Gastroesophageal sphincter (tissue), 4 donors: ENCODE data around the gene IPO9. TPM values are rescaled to one million over a fixed set of nuclear protein-coding genes. Genes with fewer than 3 reads are reported as not detected.

ENCODE experiments used
- ATAC-seq: fragments of 150-250 bp; one replicate; pipeline ENCODE4 v1.9.1; 2016; ENCODE audit warnings: mild to moderate bottlenecking, moderate library complexity
- H3K27ac ChIP-seq, 4 donors: fragments of 200-600 bp; sonication (generic) in 3 of 4; 1 replicate in 3 of 4; 2 replicates in 1 of 4; pipeline ENCODE4 v1.5.1; 2016 to 2019
- H3K27me3 ChIP-seq: fragments of 200-600 bp; sonication (generic); one replicate; pipeline ENCODE4 v1.5.1; 2019
- H3K36me3 ChIP-seq, 2 donors: fragments of 200-600 bp; sonication (generic); one replicate each; pipeline ENCODE4 v1.5.1; 2019; ENCODE audit warnings: control low read depth in 1 of 2
- H3K4me1 ChIP-seq, 3 donors: fragments of 200-600 bp; sonication (generic); 1 replicate in 2 of 3; 2 replicates in 1 of 3; pipeline ENCODE4 v1.5.1; 2016 to 2019; ENCODE audit warnings: control low read depth in 2 of 3
- H3K4me3 ChIP-seq, 2 donors: fragments of 200-600 bp; sonication (generic); one replicate each; pipeline ENCODE4 v1.5.1; 2019; ENCODE audit warnings: mild to moderate bottlenecking in 1 of 2, moderate library complexity in 1 of 2
- H3K9me3 ChIP-seq, 3 donors: fragments of 200-600 bp; sonication (generic); one replicate each; pipeline ENCODE4 v1.5.1; 2017 to 2019; ENCODE audit warnings: control low read depth in 2 of 3
- CTCF ChIP-seq, 4 experiments: fragments of 200-600 bp in 2 of 4; fragments of 450-650 bp in 2 of 4; sonication (generic) in 1 of 4; IDR thresholded peaks; one replicate each; pipeline ENCODE4 v1.5.1; 2017 to 2019; ENCODE audit warnings: antibody characterized with exemption in 4 of 4, mild to moderate bottlenecking in 2 of 4, moderate library complexity in 2 of 4
- EP300 ChIP-seq: sonication (generic); formaldehyde crosslinking; IDR thresholded peaks from one replicate; pipeline ENCODE4 v1.6.1; 2017; ENCODE audit warnings: antibody characterized with exemption, mild to moderate bottlenecking
- POLR2A ChIP-seq, 2 donors: fragments of 450-650 bp; IDR thresholded peaks; one replicate each; pipeline ENCODE4 v1.6.1; 2017; ENCODE audit warnings: antibody characterized with exemption in 2 of 2, mild to moderate bottlenecking in 2 of 2, moderate library complexity in 1 of 2
- POLR2AphosphoS5 ChIP-seq: sonication (generic); formaldehyde crosslinking; IDR thresholded peaks from one replicate; pipeline ENCODE4 v1.6.1; 2017; ENCODE audit warnings: antibody characterized with exemption
- WGBS, 2 donors: methylation state at CpG; one replicate each; pipeline ENCODE4 v1.1.5; 2018; ENCODE audit warnings: low coverage in 1 of 2; 5-methylcytosine and 5-hydroxymethylcytosine counted together
- total RNA-seq, 4 donors: library from RNA; depleted of rRNA; stranded (reverse); fragments of >200 nt; gene quantifications; one replicate each; pipeline ENCODE4 v1.1.0, GENCODE V29; 2016

Gene IPO9
- total RNA-seq, 4 donors from 2014 or later, result 21.6 to 30.7 (median 26.5) TPM

- no peak for ATAC-seq
- Histone ChIP-seq H3K36me3 (peaks cover 0 to 28% of the 10 kb centered on the region in 2 donors), H3K9me3 (no peaks in the 10 kb centered on the region), H3K4me3 (no peak overlapping the region), H3K4me1 (peaks cover 23 to 99% (median 30%) of the 10 kb centered on the region in 3 donors), H3K27me3 (no peaks in the 10 kb centered on the region), H3K27ac (peak overlapping the region; percentile 94 to 96 (median 95))
- WGBS, 2 donors, result 35 to 47% methylated on average over 3 to 4 of the region's 4 CpGs
- TF ChIP-seq POLR2AphosphoS5, result no peak
- TF ChIP-seq CTCF (IDR thresholded peaks at IDR 0.05), result no peak
- TF ChIP-seq POLR2A (IDR thresholded peaks at IDR 0.05), result no peak
- TF ChIP-seq EP300, result no peak
Observed at GRCh38 chr1:201911826-201912571, 83.0 kb downstream of the IPO9 start.

GRCh38 chr1:201912832-201913231 is 83.9 kb downstream of the IPO9 start:
- Histone ChIP-seq H3K4me3 (no peak overlapping the region), H3K36me3 (peaks cover 0 to 28% of the 10 kb centered on the region in 2 donors), H3K9me3 (no peaks in the 10 kb centered on the region), H3K4me1 (peaks cover 20 to 99% (median 32%) of the 10 kb centered on the region in 3 donors), H3K27me3 (no peaks in the 10 kb centered on the region), H3K27ac (peak overlapping the region; percentile 94 to 96 (median 95))
- WGBS, 2 donors, result 35 to 39% methylated on average over 4 to 5 of the region's 5 CpGs
- peak; percentile 55 for ATAC-seq
- TF ChIP-seq CTCF (IDR thresholded peaks at IDR 0.05) (no peak), POLR2AphosphoS5 (peak; percentile 89)

GRCh38 chr1:201914456-201915235 is 85.7 kb downstream of the IPO9 start:
- H3K4me3 ChIP-seq, result peak overlapping the region in 1 of 2 donors; percentile 36
- H3K36me3 ChIP-seq, result peaks cover 0 to 17% of the 10 kb centered on the region in 2 donors
- TF ChIP-seq EP300 (no peak), POLR2AphosphoS5 (peak; percentile 93)
- no peaks in the 10 kb centered on the region for H3K9me3 ChIP-seq
- H3K27me3 ChIP-seq, result no peaks in the 10 kb centered on the region
- H3K4me1 ChIP-seq, result peaks cover 28 to 99% (median 43%) of the 10 kb centered on the region in 3 donors
- H3K27ac ChIP-seq, result peak overlapping the region; percentile 94 to 96 (median 95)
- 26 to 44% methylated on average over 12 to 14 of the region's 14 CpGs for WGBS, 2 donors
- ATAC-seq, result no peak

GRCh38 chr1:201916649-201917249 is 87.8 kb downstream of the IPO9 start:
- H3K4me3 ChIP-seq, result peak overlapping the region in 1 of 2 donors; percentile 36
- 4% methylated on average over 11 of the region's 11 CpGs; no CpG with 5 or more reads in 1 of the 2 donors for WGBS, 2 donors
- no peaks in the 10 kb centered on the region for H3K27me3 ChIP-seq
- peaks cover 36 to 100% (median 52%) of the 10 kb centered on the region in 3 donors for H3K4me1 ChIP-seq
- TF ChIP-seq POLR2A (IDR thresholded peaks at IDR 0.05), result no peak
- TF ChIP-seq POLR2AphosphoS5, result peak; percentile 99
- peak in 1 of 4 experiments; percentile 17 for TF ChIP-seq CTCF (IDR thresholded peaks at IDR 0.05)
- peak overlapping the region; percentile 94 to 96 (median 95) for H3K27ac ChIP-seq
- H3K9me3 ChIP-seq, result no peaks in the 10 kb centered on the region
- ATAC-seq, result peak; percentile 83
- peaks cover 0 to 23% of the 10 kb centered on the region in 2 donors for H3K36me3 ChIP-seq
